Muscle of leg (tissue), 11 donors: ENCODE data around the gene SLIT2. TPM values are rescaled to one million over a fixed set of nuclear protein-coding genes. Genes with fewer than 3 reads are reported as not detected.

ENCODE experiments used
- DNase-seq: peaks from one replicate; pipeline ENCODE4 v3.0.0; 2013
- H3K27ac ChIP-seq: one replicate; pipeline ENCODE4 v1.5.1; 2013; ENCODE audit warnings: mild to moderate bottlenecking, low read length, control low read depth
- H3K27me3 ChIP-seq: one replicate; pipeline ENCODE4 v1.6.1; 2013; ENCODE audit warnings: low read length; ENCODE audit not compliant: control insufficient read depth, insufficient read depth
- H3K36me3 ChIP-seq: one replicate; pipeline ENCODE4 v1.6.1; 2013; ENCODE audit warnings: low read length; ENCODE audit not compliant: control insufficient read depth, insufficient read depth
- H3K4me1 ChIP-seq: one replicate; pipeline ENCODE4 v1.6.1; 2013; ENCODE audit warnings: low read length; ENCODE audit not compliant: control insufficient read depth, insufficient read depth
- H3K4me3 ChIP-seq: one replicate; pipeline ENCODE4 v1.5.1; 2013; ENCODE audit warnings: low read length, control low read depth
- H3K9me3 ChIP-seq: replicated peaks from 2 replicates; pipeline ENCODE4 v1.6.1; 2013; ENCODE audit warnings: low read depth, low read length; ENCODE audit not compliant: control insufficient read depth
- WGBS: methylation state at CpG from one replicate; pipeline ENCODE4 v1.1.5; 2013; ENCODE audit warnings: missing lambda C conversion rate; ENCODE audit not compliant: insufficient coverage; 5-methylcytosine and 5-hydroxymethylcytosine counted together
- polyA plus RNA-seq, 8 donors: library from polyadenylated mRNA; unstranded; fragments of 120-200 nt; gene quantifications; one replicate each; pipeline versions ENCODE4 v1.2.1 to v1.2.3, GENCODE V29; 2013; ENCODE audit warnings: inconsistent platforms in 1 of 8, low replicate concordance in 1 of 8; ENCODE audit not compliant: insufficient read length in 8 of 8, insufficient read depth in 1 of 8
- total RNA-seq: library from RNA; stranded (reverse); fragments of 120-200 nt; gene quantifications from one replicate; pipeline ENCODE4 v1.2.4, GENCODE V29; 2013

The SLIT2 gene
- total and polyA plus RNA-seq, 9 donors, result 8.2 to 28.6 (median 13.3) TPM

DNA sequence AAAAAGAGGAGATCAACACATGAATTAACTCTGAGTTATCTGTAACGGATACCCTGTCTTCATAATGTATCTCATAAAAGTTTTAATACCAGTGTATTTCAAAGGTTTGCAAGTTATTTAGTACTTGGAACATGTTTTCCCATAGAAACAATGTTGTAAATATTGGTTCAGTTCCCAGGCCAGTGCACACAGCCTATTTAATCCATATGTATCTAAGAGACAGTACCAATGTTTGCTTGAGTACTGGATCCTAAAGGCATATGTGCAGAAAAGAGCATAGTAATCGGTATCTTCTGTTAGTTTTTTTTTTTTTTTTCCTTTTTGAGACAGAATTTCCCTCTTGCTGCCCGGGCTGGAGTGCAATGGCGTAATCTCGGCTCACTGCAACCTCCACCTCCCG is 46.1 kb downstream of the SLIT2 start:
- Histone ChIP-seq H3K4me1 (no peaks in the 10 kb centered on the region), H3K36me3 (no peaks in the 10 kb centered on the region), H3K4me3 (no peak overlapping the region), H3K9me3 (no peaks in the 10 kb centered on the region), H3K27ac (peak overlapping the region; percentile 62), H3K27me3 (no peaks in the 10 kb centered on the region)
- DNase-seq, result peak; percentile 90
- no CpG with 5 or more reads among the region's 6 CpGs for WGBS

DNA sequence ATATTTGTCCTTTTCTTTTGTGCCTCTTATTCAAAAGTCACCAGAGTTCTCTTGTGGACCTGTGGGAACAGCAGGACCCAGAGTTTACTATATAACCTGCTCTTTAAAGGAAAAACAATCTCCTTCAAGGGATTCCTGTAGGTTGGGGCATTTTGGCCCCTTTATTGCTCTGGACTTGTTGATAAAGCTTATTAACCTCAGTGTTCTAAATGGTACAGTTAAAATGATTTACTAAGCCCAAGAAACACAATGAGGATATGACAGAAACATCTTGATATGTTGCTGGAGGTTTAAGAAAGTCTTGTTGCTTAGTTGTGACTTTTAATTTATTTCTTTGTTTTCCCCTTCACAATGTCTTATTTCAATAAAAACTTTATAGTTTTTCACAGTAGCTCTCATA is 46.8 kb downstream of the SLIT2 start:
- Histone ChIP-seq H3K9me3 (no peaks in the 10 kb centered on the region), H3K4me1 (no peaks in the 10 kb centered on the region), H3K4me3 (no peak overlapping the region), H3K27me3 (no peaks in the 10 kb centered on the region), H3K27ac (peak overlapping the region; percentile 58), H3K36me3 (no peaks in the 10 kb centered on the region)
- DNase-seq, result no peak

DNA sequence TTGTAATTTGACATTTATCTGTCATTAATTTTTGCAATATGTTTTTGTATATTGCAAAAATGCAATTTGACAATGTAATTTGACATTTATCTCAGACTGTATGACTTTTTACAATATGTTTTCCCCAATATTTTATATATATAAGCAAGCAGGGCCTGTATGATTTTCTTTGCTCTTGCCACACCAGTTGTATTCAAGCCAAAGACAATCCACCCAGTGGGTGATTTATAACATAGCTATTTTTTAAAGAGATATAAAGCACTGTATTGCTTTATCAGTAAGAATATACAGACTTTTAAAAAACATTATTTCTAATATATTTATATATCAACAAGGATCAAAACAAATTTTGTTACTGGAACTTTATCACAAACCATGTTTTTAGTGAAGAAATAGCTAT is 47.3 kb downstream of the SLIT2 start:
- Histone ChIP-seq H3K4me3 (no peak overlapping the region), H3K27me3 (no peaks in the 10 kb centered on the region), H3K9me3 (no peaks in the 10 kb centered on the region), H3K36me3 (no peaks in the 10 kb centered on the region), H3K4me1 (no peaks in the 10 kb centered on the region), H3K27ac (no peak overlapping the region)
- DNase-seq, result no peak

DNA sequence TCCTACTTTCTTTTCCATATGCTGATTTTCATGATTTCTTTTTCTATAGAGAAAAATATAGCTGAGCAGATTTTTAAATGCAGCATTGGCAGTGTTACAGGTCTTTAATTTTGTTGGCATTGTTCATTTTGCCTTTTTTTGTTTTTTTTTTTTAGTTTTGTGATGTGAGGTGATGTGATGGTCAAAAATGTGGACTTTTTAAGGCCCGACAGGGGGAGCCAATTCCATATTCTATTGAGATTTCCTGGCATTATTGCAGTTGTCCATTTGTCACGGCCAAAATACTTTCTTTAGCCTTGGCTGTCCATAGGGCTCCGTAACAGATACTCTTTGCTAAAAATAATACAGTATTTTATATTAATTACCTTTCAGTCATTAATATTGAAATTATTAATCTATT is 47.8 kb downstream of the SLIT2 start:
- Histone ChIP-seq H3K4me3 (no peak overlapping the region), H3K9me3 (no peaks in the 10 kb centered on the region), H3K27ac (no peak overlapping the region), H3K27me3 (no peaks in the 10 kb centered on the region), H3K4me1 (no peaks in the 10 kb centered on the region), H3K36me3 (no peaks in the 10 kb centered on the region)
- DNase-seq, result peak; percentile 76
- WGBS, result no CpG with 5 or more reads among the region's 3 CpGs

DNA sequence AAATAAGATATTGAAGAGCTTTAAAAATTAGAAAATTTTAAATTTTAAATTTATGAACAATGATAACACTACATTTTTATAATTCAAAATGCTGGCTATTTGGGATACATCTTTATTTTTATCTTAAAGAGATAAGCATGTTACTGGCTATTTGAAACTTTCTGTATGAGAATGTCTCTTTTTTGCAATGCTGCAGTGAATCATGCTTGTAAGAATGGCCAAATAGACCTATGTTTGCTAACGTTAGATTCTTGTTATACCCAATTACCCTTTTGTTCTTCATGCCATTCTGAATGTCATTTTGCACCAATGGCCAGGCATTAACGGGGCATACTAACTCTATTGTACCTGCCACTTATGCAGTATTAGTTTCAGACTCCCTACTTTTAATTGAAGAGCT is 49.5 kb downstream of the SLIT2 start:
- Histone ChIP-seq H3K27me3 (no peaks in the 10 kb centered on the region), H3K27ac (no peak overlapping the region), H3K4me3 (no peak overlapping the region), H3K4me1 (no peaks in the 10 kb centered on the region), H3K36me3 (no peaks in the 10 kb centered on the region), H3K9me3 (no peaks in the 10 kb centered on the region)
- DNase-seq, result no peak
- no CpG with 5 or more reads among the region's 2 CpGs for WGBS
